CD14-positive monocyte (primary cell): ENCODE data around the gene IFITM2. TPM values are rescaled to one million over a fixed set of nuclear protein-coding genes. Genes with fewer than 3 reads are reported as not detected.

ENCODE experiments used
- DNase-seq, 3 donors: peaks; one replicate each; pipeline ENCODE4 v3.0.0-alpha.2; 2011 to 2022
- H2AFZ ChIP-seq: 2 replicates; pipeline ENCODE4 v1.6.0; 2012; ENCODE audit warnings: mild to moderate bottlenecking, low read depth, low read length, inconsistent platforms; ENCODE audit not compliant: insufficient read depth, poor library complexity, severe bottlenecking
- H3K27ac ChIP-seq, 2 donors: 1 replicate in 1 of 2; 2 replicates in 1 of 2; pipeline ENCODE4 v1.5.1; 2012 to 2013; ENCODE audit warnings: low read length in 2 of 2, control low read depth in 1 of 2, inconsistent platforms in 1 of 2, low read depth in 1 of 2, mild to moderate bottlenecking in 1 of 2
- H3K27me3 ChIP-seq, 2 donors: one replicate each; pipeline versions ENCODE4 v1.6.0 to v1.6.1; 2011 to 2013; ENCODE audit warnings: low read length in 2 of 2; ENCODE audit not compliant: control insufficient read depth in 2 of 2, insufficient read depth in 2 of 2
- H3K36me3 ChIP-seq, 2 donors: replicated peaks in 1 of 2; 1 replicate in 1 of 2; 2 replicates in 1 of 2; pipeline versions ENCODE4 v1.5.1 to v1.6.1; 2012 to 2013; ENCODE audit warnings: low read length in 2 of 2, control low read depth in 1 of 2, inconsistent platforms in 1 of 2, mild to moderate bottlenecking in 1 of 2; ENCODE audit not compliant: insufficient read depth in 2 of 2, control insufficient read depth in 1 of 2
- H3K4me1 ChIP-seq, 2 donors: 1 replicate in 1 of 2; 2 replicates in 1 of 2; pipeline versions ENCODE4 v1.5.1 to v1.6.1; 2012 to 2013; ENCODE audit warnings: low read length in 2 of 2, control low read depth in 1 of 2, inconsistent platforms in 1 of 2, mild to moderate bottlenecking in 1 of 2, moderate library complexity in 1 of 2; ENCODE audit not compliant: insufficient read depth in 2 of 2, control insufficient read depth in 1 of 2
- H3K4me2 ChIP-seq: replicated peaks from 2 replicates; pipeline ENCODE3; 2012; ENCODE audit warnings: low read length, moderate library complexity, mild to moderate bottlenecking; ENCODE audit not compliant: poor library complexity, severe bottlenecking; ENCODE audit errors: extremely low read depth
- H3K4me3 ChIP-seq, 3 experiments: fragments of 200-600 bp in 1 of 3; sonication (generic) in 1 of 3; replicated peaks in 1 of 3; 1 replicate in 2 of 3; 2 replicates in 1 of 3; pipeline ENCODE4 v1.5.1; 2011 to 2013; ENCODE audit warnings: low read length in 3 of 3, mild to moderate bottlenecking in 3 of 3, control low read depth in 2 of 3, low read depth in 2 of 3, inconsistent platforms in 1 of 3, moderate library complexity in 1 of 3
- H3K79me2 ChIP-seq: 2 replicates; pipeline ENCODE4 v1.6.0; 2012; ENCODE audit warnings: mild to moderate bottlenecking, control low read depth, inconsistent platforms, low read length, moderate library complexity; ENCODE audit not compliant: insufficient read depth
- H3K9ac ChIP-seq: 2 replicates; pipeline ENCODE4 v1.6.0; 2017; ENCODE audit warnings: low read length, mild to moderate bottlenecking; ENCODE audit not compliant: insufficient read depth, poor library complexity, severe bottlenecking
- H3K9me3 ChIP-seq, 2 donors: replicated peaks in 1 of 2; 1 replicate in 1 of 2; 2 replicates in 1 of 2; pipeline versions ENCODE4 v1.5.1 to v1.6.1; 2012 to 2013; ENCODE audit warnings: low read length in 2 of 2, control low read depth in 1 of 2; ENCODE audit not compliant: control insufficient read depth in 1 of 2, insufficient read depth in 1 of 2
- H4K20me1 ChIP-seq: 2 replicates; pipeline ENCODE4 v1.6.0; 2012; ENCODE audit warnings: mild to moderate bottlenecking, low read length, control low read depth, moderate library complexity; ENCODE audit not compliant: insufficient read depth
- H3K27ac Mint-ChIP-seq, 7 donors: one replicate each; pipeline ENCODE4 v1.8.0; 2020; ENCODE audit warnings: mild to moderate bottlenecking in 7 of 7, mixed read lengths in 7 of 7, moderate library complexity in 6 of 7, inconsistent platforms in 2 of 7
- H3K27me3 Mint-ChIP-seq, 3 donors: one replicate each; pipeline ENCODE4 v1.8.0; 2021 to 2022; ENCODE audit warnings: low read depth in 3 of 3, mild to moderate bottlenecking in 3 of 3, mixed read lengths in 3 of 3, moderate library complexity in 3 of 3, inconsistent platforms in 1 of 3
- H3K36me3 Mint-ChIP-seq, 2 donors: one replicate each; pipeline ENCODE4 v1.8.0; 2020; ENCODE audit warnings: mixed read lengths in 2 of 2, inconsistent platforms in 1 of 2, mild to moderate bottlenecking in 1 of 2
- H3K4me1 Mint-ChIP-seq: one replicate; pipeline ENCODE4 v1.8.0; 2020; ENCODE audit warnings: mild to moderate bottlenecking, mixed read lengths
- H3K4me3 Mint-ChIP-seq, 2 donors: one replicate each; pipeline ENCODE4 v1.8.0; 2020; ENCODE audit warnings: mild to moderate bottlenecking in 2 of 2, mixed read lengths in 2 of 2, moderate library complexity in 1 of 2
- H3K9me3 Mint-ChIP-seq, 7 donors: one replicate each; pipeline ENCODE4 v1.8.0; 2020 to 2022; ENCODE audit warnings: mixed read lengths in 7 of 7, mild to moderate bottlenecking in 6 of 7, moderate library complexity in 6 of 7, inconsistent platforms in 2 of 7
- WGBS: methylation state at CpG from one replicate; pipeline ENCODE4 v1.1.5; 2013; ENCODE audit warnings: missing lambda C conversion rate; ENCODE audit not compliant: insufficient coverage; 5-methylcytosine and 5-hydroxymethylcytosine counted together
- intact Hi-C, 2 donors: fragments of 100-400 bp; cut with micrococcal nuclease; formaldehyde crosslinking; loops; one replicate each; pipeline versions ENCODE4 v1.15.0 to v1.15.1; 2023
- polyA plus RNA-seq, 3 donors: library from polyadenylated mRNA; depleted of rRNA in 1 of 3; unstranded in 2 of 3; stranded (reverse) in 1 of 3; fragments of 300-500 nt in 2 of 3; fragments of >200 nt in 1 of 3; fragmentation: Illumina TruSeq in 2 of 3; gene quantifications; 1 replicate in 2 of 3; 2 replicates in 1 of 3; pipeline ENCODE4 v1.2.3, GENCODE V29; 2012 to 2021
- TF ChIP-seq, protein P1 (sequence below): fragments of 200-600 bp; IDR thresholded peaks from one replicate; pipeline ENCODE4 v1.8.0; 2022; ENCODE audit warnings: antibody characterized with exemption, mild to moderate bottlenecking

The IFITM2 gene
- polyA plus RNA-seq, 3 donors, result 625 to 1,147 (median 705) TPM

GRCh38 chr11:316031-316701 is 8.6 kb downstream of the IFITM2 start:
- no peak overlapping the region for H2AFZ ChIP-seq
- DNase-seq, result peak in 1 of 3 donors; percentile 2
- peaks cover 3% of the 10 kb centered on the region for H3K79me2 ChIP-seq
- Mint-ChIP-seq H3K27me3 (peaks cover 24 to 65% (median 56%) of the 10 kb centered on the region in 3 donors), H3K4me1 (peaks cover 49% of the 10 kb centered on the region), H3K9me3 (peaks cover 0 to 6% (median 2%) of the 10 kb centered on the region in 7 donors), H3K36me3 (peaks cover 14 to 16% of the 10 kb centered on the region in 2 donors), H3K4me3 (peak overlapping the region; percentile 39 to 79), H3K27ac (no peak overlapping the region)
- H3K36me3 ChIP-seq, result no peaks in the 10 kb centered on the region
- peaks cover 47 to 68% of the 10 kb centered on the region in 2 donors for H3K4me1 ChIP-seq
- 54% methylated on average over 61 of the region's 64 CpGs for WGBS
- TF ChIP-seq, protein P1, sequence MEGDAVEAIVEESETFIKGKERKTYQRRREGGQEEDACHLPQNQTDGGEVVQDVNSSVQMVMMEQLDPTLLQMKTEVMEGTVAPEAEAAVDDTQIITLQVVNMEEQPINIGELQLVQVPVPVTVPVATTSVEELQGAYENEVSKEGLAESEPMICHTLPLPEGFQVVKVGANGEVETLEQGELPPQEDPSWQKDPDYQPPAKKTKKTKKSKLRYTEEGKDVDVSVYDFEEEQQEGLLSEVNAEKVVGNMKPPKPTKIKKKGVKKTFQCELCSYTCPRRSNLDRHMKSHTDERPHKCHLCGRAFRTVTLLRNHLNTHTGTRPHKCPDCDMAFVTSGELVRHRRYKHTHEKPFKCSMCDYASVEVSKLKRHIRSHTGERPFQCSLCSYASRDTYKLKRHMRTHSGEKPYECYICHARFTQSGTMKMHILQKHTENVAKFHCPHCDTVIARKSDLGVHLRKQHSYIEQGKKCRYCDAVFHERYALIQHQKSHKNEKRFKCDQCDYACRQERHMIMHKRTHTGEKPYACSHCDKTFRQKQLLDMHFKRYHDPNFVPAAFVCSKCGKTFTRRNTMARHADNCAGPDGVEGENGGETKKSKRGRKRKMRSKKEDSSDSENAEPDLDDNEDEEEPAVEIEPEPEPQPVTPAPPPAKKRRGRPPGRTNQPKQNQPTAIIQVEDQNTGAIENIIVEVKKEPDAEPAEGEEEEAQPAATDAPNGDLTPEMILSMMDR, result no peak
- no peak overlapping the region for H3K4me2 ChIP-seq
- H3K9me3 ChIP-seq, result no peaks in the 10 kb centered on the region
- peaks cover 8 to 47% of the 10 kb centered on the region in 2 donors for H3K27me3 ChIP-seq
- no peak overlapping the region for H3K9ac ChIP-seq
- no peak overlapping the region for H3K4me3 ChIP-seq
- H4K20me1 ChIP-seq, result no peaks in the 10 kb centered on the region
- no peak overlapping the region for H3K27ac ChIP-seq
- intact Hi-C loops, result no loop called here

GRCh38 chr11:316891-317301 is 9.3 kb downstream of the IFITM2 start:
- Mint-ChIP-seq H3K27ac (no peak overlapping the region), H3K27me3 (peaks cover 21 to 60% (median 52%) of the 10 kb centered on the region in 3 donors), H3K9me3 (peaks cover 0 to 4% (median 2%) of the 10 kb centered on the region in 7 donors), H3K36me3 (peaks cover 12 to 16% of the 10 kb centered on the region in 2 donors), H3K4me1 (peaks cover 45% of the 10 kb centered on the region), H3K4me3 (peak overlapping the region in 1 of 2 donors; percentile 79)
- Histone ChIP-seq H3K9me3 (no peaks in the 10 kb centered on the region), H3K9ac (no peak overlapping the region), H3K4me1 (peaks cover 43 to 64% of the 10 kb centered on the region in 2 donors), H3K27ac (no peak overlapping the region), H3K4me3 (no peak overlapping the region), H3K4me2 (no peak overlapping the region), H3K36me3 (no peaks in the 10 kb centered on the region), H3K27me3 (peaks cover 7 to 43% of the 10 kb centered on the region in 2 donors), H2AFZ (no peak overlapping the region), H3K79me2 (peaks cover 3% of the 10 kb centered on the region), H4K20me1 (no peaks in the 10 kb centered on the region)
- WGBS, result no CpG with 5 or more reads among the region's 7 CpGs
- DNase-seq, result no peak
- TF ChIP-seq, protein P1, result no peak
- intact Hi-C loops, result no loop called here
